WI38 (cell line): ENCODE measurements around the gene GPC3.

Experiments used
- H3K4me3 ChIP-seq: 2 replicates; pipeline ENCODE4 v1.5.1; 2011; ENCODE audit warnings: low read depth, mild to moderate bottlenecking, control low read depth, low read length
- TF ChIP-seq, protein P1 (sequence below): IDR thresholded peaks from 2 replicates; pipeline ENCODE4 v1.5.1; 2012; ENCODE audit warnings: low read depth, mild to moderate bottlenecking, control low read depth, low read length

GPC3 gene

DNA sequence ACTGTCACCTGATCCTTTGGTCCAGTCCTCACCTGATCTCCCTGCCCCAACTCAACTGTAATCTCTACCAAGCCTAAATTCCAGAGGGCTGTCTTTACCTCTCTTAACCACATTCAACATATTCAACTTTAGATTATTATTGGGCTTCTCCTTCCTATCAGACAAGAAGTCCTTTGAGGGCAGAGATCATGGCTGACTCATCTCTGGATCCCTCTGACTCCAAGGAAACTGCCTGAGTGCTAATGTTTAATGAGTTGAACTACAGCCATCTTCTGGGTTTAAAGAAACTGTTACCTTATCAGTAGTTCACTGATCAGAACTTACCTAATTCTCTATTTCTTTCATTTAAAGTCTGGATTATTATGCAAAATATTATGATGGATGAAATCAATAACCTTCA is 135.7 kb downstream of the GPC3 start:
- TF ChIP-seq, protein P1, sequence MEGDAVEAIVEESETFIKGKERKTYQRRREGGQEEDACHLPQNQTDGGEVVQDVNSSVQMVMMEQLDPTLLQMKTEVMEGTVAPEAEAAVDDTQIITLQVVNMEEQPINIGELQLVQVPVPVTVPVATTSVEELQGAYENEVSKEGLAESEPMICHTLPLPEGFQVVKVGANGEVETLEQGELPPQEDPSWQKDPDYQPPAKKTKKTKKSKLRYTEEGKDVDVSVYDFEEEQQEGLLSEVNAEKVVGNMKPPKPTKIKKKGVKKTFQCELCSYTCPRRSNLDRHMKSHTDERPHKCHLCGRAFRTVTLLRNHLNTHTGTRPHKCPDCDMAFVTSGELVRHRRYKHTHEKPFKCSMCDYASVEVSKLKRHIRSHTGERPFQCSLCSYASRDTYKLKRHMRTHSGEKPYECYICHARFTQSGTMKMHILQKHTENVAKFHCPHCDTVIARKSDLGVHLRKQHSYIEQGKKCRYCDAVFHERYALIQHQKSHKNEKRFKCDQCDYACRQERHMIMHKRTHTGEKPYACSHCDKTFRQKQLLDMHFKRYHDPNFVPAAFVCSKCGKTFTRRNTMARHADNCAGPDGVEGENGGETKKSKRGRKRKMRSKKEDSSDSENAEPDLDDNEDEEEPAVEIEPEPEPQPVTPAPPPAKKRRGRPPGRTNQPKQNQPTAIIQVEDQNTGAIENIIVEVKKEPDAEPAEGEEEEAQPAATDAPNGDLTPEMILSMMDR = no peak
- no peak overlapping the region for H3K4me3 ChIP-seq

DNA sequence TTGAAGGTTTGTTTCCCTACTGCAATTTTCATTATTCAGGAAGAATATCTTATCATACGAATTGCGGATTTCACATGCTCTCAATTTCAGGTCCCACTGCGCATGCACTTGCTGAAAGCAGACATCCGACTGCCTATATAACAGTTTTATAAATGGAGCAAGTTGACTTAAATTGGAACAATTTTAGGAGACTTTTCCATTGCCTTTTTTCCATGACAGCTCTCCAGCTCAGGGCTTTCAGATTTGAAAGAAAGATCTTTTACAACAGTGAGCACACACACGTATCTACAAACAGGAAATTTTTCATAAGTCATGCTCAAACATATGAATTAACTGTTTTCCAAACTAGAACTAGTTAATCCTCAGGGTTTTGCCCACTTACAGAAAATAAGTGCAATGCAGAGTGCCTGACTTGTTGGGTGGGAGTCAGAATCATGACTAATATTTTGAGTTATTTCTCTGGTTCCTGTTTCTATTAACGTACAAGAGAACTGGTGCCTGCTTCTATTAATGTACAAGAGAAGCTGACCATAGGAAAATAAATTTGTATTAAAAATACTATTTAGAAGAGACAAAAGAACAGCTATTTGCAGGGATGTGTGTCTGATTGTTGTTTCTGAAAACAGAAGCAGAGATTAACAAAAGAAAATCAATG is 137.9 kb downstream of the GPC3 start:
- no peak overlapping the region for H3K4me3 ChIP-seq
- TF ChIP-seq, protein P1 = no peak

GRCh38 chrX:133846311-133846710 is 139.1 kb downstream of the GPC3 start:
- H3K4me3 ChIP-seq = no peak overlapping the region
- TF ChIP-seq, protein P1 = no peak

DNA sequence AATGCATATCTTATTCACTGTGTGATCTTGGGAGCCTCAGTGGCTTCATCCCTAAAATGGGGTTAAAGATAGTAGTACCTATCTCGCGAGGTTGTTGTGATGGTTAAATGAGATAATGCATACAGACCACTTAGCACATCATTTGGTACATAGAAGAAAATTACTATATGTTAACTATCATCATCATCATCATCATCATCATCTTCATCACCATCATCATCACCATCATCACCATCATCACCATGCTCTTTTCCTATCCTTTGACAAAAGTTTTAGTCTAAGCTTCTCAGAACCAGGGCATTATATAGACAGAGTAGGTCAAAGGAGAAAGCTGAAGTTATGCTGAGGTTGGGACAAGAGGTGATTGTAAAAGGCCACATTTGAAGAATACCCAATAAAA is 145.0 kb downstream of the GPC3 start:
- H3K4me3 ChIP-seq = no peak overlapping the region
- TF ChIP-seq, protein P1 = no peak

- no peak overlapping the region for H3K4me3 ChIP-seq
- TF ChIP-seq, protein P1 = peak; percentile 61; the same call in 1 of the 2 replicates
Observed at GRCh38 chrX:133838761-133839676, 146.4 kb downstream of the GPC3 start.

- no peak overlapping the region for H3K4me3 ChIP-seq
- TF ChIP-seq, protein P1 = no peak
Observed at GRCh38 chrX:133837091-133837490, 148.3 kb downstream of the GPC3 start.

DNA sequence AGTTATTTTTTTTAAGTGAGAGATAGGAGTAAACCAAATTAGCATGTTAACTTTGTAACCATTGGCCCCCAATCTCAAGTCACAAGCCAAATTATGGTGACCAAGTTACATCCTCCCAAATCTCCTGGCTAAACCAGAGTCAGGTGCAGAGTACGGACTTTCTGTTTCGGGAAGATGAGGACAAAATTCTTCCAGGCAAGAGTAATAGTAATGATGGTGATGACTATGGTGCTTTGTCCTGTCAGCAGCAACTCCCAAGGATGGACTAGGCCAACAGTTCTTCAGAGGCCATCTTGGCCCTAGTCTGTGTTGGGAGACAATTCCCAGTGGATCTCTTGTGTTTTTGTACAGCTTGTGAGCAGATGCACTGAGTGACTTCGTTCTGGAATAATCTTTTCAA is 148.8 kb downstream of the GPC3 start:
- TF ChIP-seq, protein P1 = no peak
- H3K4me3 ChIP-seq = no peak overlapping the region
